Right ventricle myocardium inferior (tissue), 1 donor: ENCODE data around the gene THOP1. TPM values are rescaled to one million over a fixed set of nuclear protein-coding genes. Genes with fewer than 3 reads are reported as not detected.

Experiments used
- ATAC-seq: fragments of 200-7000 bp; cut with Tn5 transposase; one replicate; pipeline ENCODE4 v1.9.1; 2020; ENCODE audit warnings: mild to moderate bottlenecking, moderate library complexity
- DNase-seq: peaks from one replicate; pipeline ENCODE4 v3.0.0; 2021; ENCODE audit errors: missing footprints
- intact Hi-C: fragments of 100-400 bp; cut with DNase I; formaldehyde crosslinking; loops from one replicate; pipeline ENCODE4 v1.11.0; 2022
- total RNA-seq: library from RNA; stranded (reverse); fragmentation: NEBNext Ultra II Directional; extraction: Animal tissue kit (Norgen Biotek cat#: 25700); gene quantifications from one replicate; pipeline ENCODE4 v1.2.1, GENCODE V29; 2021
- donor health status: DM: no; HTN: yes; CAD: no; lungs with severe emphysema.

THOP1 gene
- total RNA-seq, 1 donor from 2014 or later = 54.8 TPM

- DNase-seq (peak; percentile 65), ATAC-seq (peak; percentile 43)
- intact Hi-C loops = loop anchor here (1.0 kb wide), 1 partner anchor 22 kb away; no protein-coding TSS in a partner anchor
Observed at GRCh38 chr19:2796659-2797266, 11.5 kb downstream of the THOP1 start.

DNA sequence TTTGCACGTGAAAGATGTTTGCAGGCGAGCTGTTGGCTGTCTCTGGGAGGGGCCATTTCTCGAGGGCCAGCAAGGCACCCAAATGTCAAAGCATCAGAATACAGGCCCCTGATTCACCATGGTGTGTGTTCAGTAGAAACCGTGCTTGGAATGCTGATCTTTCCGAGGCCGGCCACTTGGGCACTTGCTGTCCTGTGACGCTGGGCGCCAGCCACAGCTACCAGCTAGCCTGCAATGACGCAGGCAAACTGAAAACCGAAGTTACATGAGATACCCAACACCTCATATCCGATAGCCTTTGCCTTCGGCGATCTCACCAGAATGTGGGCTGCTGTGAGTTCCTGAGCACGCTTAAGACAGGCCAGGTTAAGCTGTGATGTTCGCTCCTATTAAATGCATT lies 12.0 kb downstream of the THOP1 start:
- DNase-seq (peak; percentile 75), ATAC-seq (peak; percentile 46)
- intact Hi-C loops = loop anchor here (1.0 kb wide), 1 partner anchor 23 kb away; no protein-coding TSS in a partner anchor

DNA sequence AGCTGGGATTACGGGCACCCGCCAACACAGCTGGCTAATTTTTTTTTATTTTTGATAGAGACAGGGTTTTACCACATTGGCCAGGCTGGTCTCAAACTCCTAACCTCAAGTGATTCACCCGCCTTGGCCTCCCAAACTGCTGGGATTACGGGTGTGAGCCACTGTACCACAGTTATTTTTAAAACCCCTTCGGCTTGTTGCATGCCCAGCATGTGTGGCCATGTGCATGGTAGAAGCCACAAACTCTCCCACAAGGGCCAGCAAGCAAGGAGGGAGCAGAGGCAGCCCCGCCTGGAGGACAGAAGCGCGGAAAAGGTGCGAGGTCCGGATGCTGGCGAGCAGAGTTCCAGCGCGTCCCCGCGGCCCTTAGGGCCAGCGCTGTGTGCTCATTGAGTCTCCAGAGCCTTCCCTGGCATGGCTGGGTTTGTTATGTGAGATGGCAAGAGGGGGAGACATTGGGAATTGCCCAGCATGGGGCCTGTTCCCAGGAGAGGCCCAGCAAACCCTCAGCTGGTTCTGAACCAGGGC lies 12.9 kb downstream of the THOP1 start:
- intact Hi-C loops = no loop called here
- ATAC-seq (peak; percentile 1), DNase-seq (peak; percentile 33)

- intact Hi-C loops = no loop called here
- DNase-seq (peak; percentile 73), ATAC-seq (peak; percentile 65)
Observed at GRCh38 chr19:2798733-2799132, 13.4 kb downstream of the THOP1 start.

DNA sequence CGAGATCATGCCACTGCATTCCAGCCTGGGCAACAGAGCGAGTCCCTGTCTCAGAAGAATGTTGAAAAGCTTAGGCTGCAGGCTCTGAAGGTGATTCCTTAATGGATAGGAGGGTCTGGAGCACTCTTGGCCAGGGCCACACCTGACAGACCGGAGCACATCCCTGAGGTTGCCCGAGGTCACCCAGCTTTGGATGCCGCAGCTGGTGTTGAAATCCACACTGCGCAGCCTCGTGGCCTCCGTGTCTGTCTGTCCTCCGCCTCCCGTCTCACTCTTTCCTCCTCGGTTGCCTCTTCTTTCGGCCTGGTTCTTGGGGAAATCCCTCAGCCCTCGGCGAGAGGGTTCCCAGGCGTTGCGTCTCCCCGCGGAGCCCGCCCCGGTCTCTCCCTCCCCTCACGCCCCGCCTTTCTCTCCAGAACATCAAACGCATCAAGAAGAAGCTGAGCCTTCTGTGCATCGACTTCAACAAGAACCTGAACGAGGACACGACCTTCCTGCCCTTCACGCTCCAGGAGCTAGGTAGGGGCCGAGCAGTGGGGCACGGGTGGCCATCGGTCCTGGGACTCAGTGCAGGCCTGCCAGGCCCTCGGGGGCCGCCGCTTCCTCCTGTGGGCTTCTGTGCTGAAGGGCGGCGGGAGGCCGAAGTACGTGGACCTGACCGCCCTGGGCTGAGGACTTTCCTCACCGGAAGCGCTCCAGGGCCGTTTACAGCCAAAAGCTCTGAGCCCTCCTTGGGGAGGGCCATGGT lies 14.1 kb downstream of the THOP1 start:
- DNase-seq (peak; percentile 6), ATAC-seq (no peak)
- intact Hi-C loops = no loop called here

GRCh38 chr19:2800506-2800905 lies 15.2 kb downstream of the THOP1 start:
- intact Hi-C loops = no loop called here
- ATAC-seq (no peak), DNase-seq (peak; percentile 53)

GRCh38 chr19:2802826-2803225 lies 17.5 kb downstream of the THOP1 start:
- DNase-seq (peak; percentile 33), ATAC-seq (no peak)
- intact Hi-C loops = no loop called here

GRCh38 chr19:2803486-2804155 lies 18.3 kb downstream of the THOP1 start:
- ATAC-seq = no peak
- peak; percentile 41 for DNase-seq
- intact Hi-C loops = no loop called here

DNA sequence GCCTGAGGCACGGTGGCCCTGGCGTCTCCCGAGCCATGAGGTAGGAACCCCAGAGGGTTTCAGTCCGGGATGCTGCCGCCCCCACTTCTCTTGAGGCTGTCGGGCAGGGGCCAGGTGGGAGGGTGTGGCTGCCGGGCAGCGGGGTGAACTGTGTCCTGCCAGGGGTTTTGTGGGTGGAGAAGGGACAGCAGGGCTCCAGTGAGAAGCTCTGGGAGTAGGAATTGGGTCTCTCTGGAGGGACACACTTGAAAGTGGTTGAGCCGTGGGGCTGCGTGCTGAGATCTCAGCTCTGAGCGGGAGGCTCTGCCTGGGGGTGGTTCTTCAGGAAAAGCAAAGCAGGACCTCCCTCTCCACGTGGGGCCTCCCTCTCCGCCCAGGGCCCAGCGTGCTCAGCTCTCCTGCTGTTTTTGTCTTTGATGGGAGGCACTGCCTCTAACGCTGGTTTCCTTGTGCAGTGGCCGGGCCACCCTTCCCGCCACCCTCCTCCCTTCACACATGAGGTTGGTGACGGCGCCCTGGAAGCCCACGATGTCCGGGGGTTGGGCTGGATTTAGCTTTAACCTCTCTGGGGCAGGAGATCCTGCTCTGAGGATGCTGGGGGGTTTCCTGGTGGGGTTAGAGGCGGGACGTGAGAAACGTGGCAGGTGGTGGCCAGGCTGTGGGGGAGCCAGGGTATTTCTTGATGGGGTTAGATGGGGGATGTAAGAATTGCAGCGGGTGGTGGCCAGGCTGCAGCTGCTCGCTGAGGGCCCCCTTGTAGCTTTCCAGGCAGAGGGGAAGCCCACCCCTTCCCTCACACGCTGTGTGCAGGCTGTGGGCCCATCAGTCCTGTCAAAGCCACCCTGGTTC lies 19.1 kb downstream of the THOP1 start:
- DNase-seq (peak; percentile 39), ATAC-seq (no peak)
- intact Hi-C loops = no loop called here

DNA sequence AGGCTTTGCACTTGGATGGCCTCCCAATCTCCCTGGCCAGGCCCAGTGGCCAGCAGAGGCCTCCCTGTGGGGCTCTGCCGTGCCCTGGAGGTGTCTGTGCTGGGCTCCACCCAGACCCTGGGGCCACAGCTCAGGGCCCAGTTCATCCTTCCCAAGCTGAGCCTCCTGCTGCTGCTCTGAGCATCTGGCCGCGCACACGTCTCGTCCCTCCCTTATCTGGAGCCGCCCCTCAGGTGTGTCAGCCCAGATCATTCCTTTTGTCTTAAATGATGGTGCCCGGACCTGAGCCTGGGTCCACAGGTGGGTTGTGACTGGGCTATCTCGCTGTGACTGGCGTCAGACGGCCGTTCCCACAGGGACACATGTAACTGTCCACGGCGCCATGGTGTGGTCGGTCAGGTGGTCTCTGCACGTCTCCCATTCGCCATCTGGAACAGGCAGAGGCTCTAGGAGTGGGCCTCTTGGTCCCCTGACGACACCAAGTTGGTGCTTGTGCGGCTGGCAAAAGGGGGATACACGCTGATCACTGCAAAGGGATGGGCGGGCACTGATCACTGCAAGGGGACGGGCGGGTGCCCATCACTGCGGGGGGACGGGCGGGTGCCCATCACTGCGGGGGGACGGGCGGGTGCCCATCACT lies 20.1 kb downstream of the THOP1 start:
- ATAC-seq = no peak
- DNase-seq = peak; percentile 65
- intact Hi-C loops = no loop called here

DNA sequence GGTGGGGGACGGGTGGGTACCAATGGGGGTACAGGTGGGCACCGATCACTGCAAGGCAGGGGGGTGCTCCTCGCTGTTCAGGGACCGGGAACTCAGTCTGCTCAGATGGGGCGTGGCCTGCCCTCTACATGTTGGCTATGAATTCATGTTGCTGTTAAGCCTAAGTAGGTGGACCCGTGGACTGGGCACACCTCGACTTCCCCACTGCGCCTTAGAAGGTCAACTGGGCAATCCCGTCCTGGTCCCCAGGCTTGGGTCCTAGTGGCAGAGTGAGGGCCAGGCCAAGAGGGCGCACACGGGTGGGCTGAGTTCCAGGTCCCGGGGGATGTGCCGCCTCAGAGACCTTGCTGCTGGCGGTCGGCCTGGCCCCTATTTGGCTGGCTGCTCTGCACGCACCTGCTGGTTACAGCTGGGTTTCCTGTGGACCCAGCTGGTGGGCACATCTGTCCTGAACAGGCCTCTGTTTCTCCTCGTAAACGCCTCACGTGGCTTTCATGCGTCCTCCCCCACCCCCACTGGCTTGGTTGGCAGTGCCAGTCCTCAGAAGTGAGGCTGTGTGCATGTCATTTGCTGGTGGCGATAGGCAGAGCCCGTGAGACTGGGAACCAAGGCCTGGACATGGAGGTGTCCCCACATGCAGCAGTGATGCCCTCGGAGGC lies 20.8 kb downstream of the THOP1 start:
- DNase-seq (peak; percentile 35), ATAC-seq (no peak)
- intact Hi-C loops = no loop called here

- intact Hi-C loops = no loop called here
- DNase-seq = no peak
- no peak for ATAC-seq
Observed at GRCh38 chr19:2806736-2807378, 21.6 kb downstream of the THOP1 start.

GRCh38 chr19:2807379-2808128 lies 22.3 kb downstream of the THOP1 start:
- DNase-seq (peak; percentile 66), ATAC-seq (no peak)
- intact Hi-C loops = no loop called here

- intact Hi-C loops = no loop called here
- ATAC-seq = no peak
- no peak for DNase-seq
Observed at GRCh38 chr19:2808129-2808941, 23.0 kb downstream of the THOP1 start.

DNA sequence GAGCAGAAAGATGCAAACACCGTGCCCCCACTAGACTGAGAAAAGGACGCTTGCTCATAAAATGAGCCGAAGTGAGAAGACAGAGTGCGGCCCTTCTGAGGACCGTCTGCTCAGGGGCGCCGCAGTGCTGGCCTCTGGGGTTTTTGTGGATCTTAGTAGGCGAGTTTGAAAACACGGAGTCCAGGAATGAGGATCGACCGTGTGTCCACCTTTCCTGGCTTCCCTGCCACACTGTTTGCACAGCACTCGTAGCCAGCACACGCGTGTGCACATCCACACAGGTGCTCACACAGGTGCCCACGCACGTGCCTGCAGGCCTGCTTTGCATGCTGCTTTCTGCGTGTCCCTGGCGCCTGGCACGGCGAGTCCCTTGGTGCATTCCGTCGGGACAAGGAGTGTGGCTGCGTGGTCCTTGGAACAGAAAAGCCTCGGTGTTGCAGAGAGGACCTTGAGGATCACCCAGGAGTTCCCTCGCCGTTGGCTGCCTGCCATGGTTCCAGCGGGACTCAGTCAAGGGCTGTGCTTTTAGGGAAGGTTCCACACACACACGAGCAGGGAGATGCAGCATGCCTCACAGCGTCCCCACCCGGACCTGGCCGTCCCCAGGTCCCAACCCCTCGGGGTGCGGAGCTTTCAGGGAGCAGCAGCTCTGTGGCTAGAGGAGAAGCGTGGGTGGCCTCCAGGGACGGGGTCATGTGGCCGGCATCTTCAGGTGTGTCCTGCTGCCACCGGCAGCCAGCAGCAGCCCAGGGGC lies 24.3 kb downstream of the THOP1 start:
- DNase-seq = no peak
- ATAC-seq = no peak

More for the DNA sequence above, 24.3 kb downstream of the THOP1 start:
- intact Hi-C loops = no loop called here
